ENCODE measurements around the gene POFUT1. TPM values are rescaled to one million over a fixed set of nuclear protein-coding genes. Genes with fewer than 3 reads are reported as not detected.
"Not testable (repeated sequence)": the region's sequence is repeated elsewhere in the genome, so short reads cannot be mapped to it uniquely, and the experiment has no call there.

Gene POFUT1
- polyA plus RNA-seq, 2 of the 4 experiments (the other 2 are of a cell fraction), result 29.6 to 43.9 TPM

GRCh38 chr20:32252189-32252588 is 44.5 kb downstream of the POFUT1 start (continued):
- TF ChIP-seq CTCF (IDR thresholded peaks at IDR 0.05), result no peak

- peaks cover 13% of the 10 kb centered on the region for H3K4me1 ChIP-seq
- WGBS (ENCODE audit: missing lambda C conversion rate), result 76% methylated on average over 10 of the region's 10 CpGs
- ATAC-seq; H3K27ac ChIP-seq; POLR2A ChIA-PET; DNase-seq (ENCODE audit: low read depth in 1 of 2, low spot score in 1 of 2); FAIRE-seq; H3K9me3 ChIP-seq; H3K4me3 ChIP-seq; H3K4me2 ChIP-seq: not testable (repeated sequence)
- CTCF ChIA-PET, result interaction anchor here (0.8 kb wide), 1 partner anchor 39 kb away, joined by 3 read pairs; no protein-coding TSS in a partner anchor
Measured at GRCh38 chr20:32260973-32261372, 53.3 kb downstream of the POFUT1 start.

GRCh38 chr20:32261644-32262043 is 54.0 kb downstream of the POFUT1 start:
- Histone ChIP-seq H3K4me1 (peaks cover 7% of the 10 kb centered on the region), H3K9me3 (no peaks in the 10 kb centered on the region), H3K4me3 (no peak overlapping the region), H3K27ac (no peak overlapping the region), H3K4me2 (no peak overlapping the region)
- POLR2A ChIA-PET, result no interaction called here
- ATAC-seq, result no peak
- no peak for FAIRE-seq
- no peak for TF ChIP-seq BHLHE40 (IDR thresholded peaks at IDR 0.05; ENCODE audit: low read depth, low read length)
- 83% methylated on average over 2 of the region's 2 CpGs for WGBS (ENCODE audit: missing lambda C conversion rate)
- CTCF ChIA-PET, result interaction anchor here (0.8 kb wide), 1 partner anchor 39 kb away, joined by 3 read pairs; no protein-coding TSS in a partner anchor
- DNase-seq (ENCODE audit: low read depth in 1 of 2, low spot score in 1 of 2), result no peak

- Histone ChIP-seq H3K9me3 (no peaks in the 10 kb centered on the region), H3K27ac (no peak overlapping the region), H3K4me2 (no peak overlapping the region), H3K4me1 (no peaks in the 10 kb centered on the region), H3K4me3 (no peak overlapping the region)
- CTCF ChIA-PET, result no interaction called here
- no peak for ATAC-seq
- POLR2A ChIA-PET, result interaction anchor here (0.7 kb wide), 1 partner anchor 62 kb away, joined by 5 read pairs; no protein-coding TSS in a partner anchor
- no peak for TF ChIP-seq KDM1A (IDR thresholded peaks at IDR 0.05; ENCODE audit: low read depth)
- TF ChIP-seq USF2 (IDR thresholded peaks at IDR 0.05), result no peak
- TF ChIP-seq HES2 (IDR thresholded peaks at IDR 0.05), result no peak
- no peak for TF ChIP-seq TP53 (CRISPR knock-in tag; IDR thresholded peaks at IDR 0.05)
- no peak for TF ChIP-seq EHMT2 (IDR thresholded peaks at IDR 0.05; ENCODE audit: low read depth)
- 62% methylated on average over 7 of the region's 7 CpGs for WGBS (ENCODE audit: missing lambda C conversion rate)
- no peak for FAIRE-seq
- DNase-seq (ENCODE audit: low read depth in 1 of 2, low spot score in 1 of 2), result no peak
Measured at GRCh38 chr20:32263398-32263954, 55.8 kb downstream of the POFUT1 start.

- Histone ChIP-seq H3K27ac (no peak overlapping the region), H3K4me3 (no peak overlapping the region), H3K4me1 (no peaks in the 10 kb centered on the region), H3K9me3 (peaks cover 7% of the 10 kb centered on the region; the same call in 1 of the 3 replicates), H3K4me2 (no peak overlapping the region)
- POLR2A ChIA-PET, result interaction anchor here (0.5 kb wide), 1 partner anchor 35 kb away, joined by 5 read pairs; no protein-coding TSS in a partner anchor
- DNase-seq (ENCODE audit: low read depth in 1 of 2, low spot score in 1 of 2), result no peak
- CTCF ChIA-PET, result no interaction called here
- TF ChIP-seq JUNB (IDR thresholded peaks at IDR 0.05) (no peak), ZC3H11A (IDR thresholded peaks at IDR 0.05) (no peak), SREBF2 (IDR thresholded peaks at IDR 0.05) (no peak), CHD4 (IDR thresholded peaks at IDR 0.05; ENCODE audit: borderline replicate concordance) (no peak), NPAS2 (CRISPR knock-in tag; IDR thresholded peaks at IDR 0.05; ENCODE audit: borderline replicate concordance) (no peak), FOSB (CRISPR knock-in tag; IDR thresholded peaks at IDR 0.05) (no peak), PBX3 (IDR thresholded peaks at IDR 0.05) (no peak), SMC3 (IDR thresholded peaks at IDR 0.05) (no peak), PHF8 (IDR thresholded peaks at IDR 0.05; ENCODE audit: borderline replicate concordance, low read depth) (no peak), ZSCAN20 (CRISPR knock-in tag; IDR thresholded peaks at IDR 0.05) (no peak), EP300 (IDR thresholded peaks at IDR 0.05) (no peak), REST (IDR thresholded peaks at IDR 0.05) (no peak), RARB (CRISPR knock-in tag; IDR thresholded peaks at IDR 0.05) (no peak), KDM5A (IDR thresholded peaks at IDR 0.05) (no peak)
- WGBS (ENCODE audit: missing lambda C conversion rate), result 61% methylated on average over 5 of the region's 5 CpGs
- no peak for FAIRE-seq
- no peak for ATAC-seq
Measured at GRCh38 chr20:32271620-32272019, 63.9 kb downstream of the POFUT1 start.

All from A549 (cell line).